Thyroid gland (tissue), 4 donors: ENCODE data around the gene SSTR5. TPM values are rescaled to one million over a fixed set of nuclear protein-coding genes. Genes with fewer than 3 reads are reported as not detected.

ENCODE experiments used
- DNase-seq, 2 donors: peaks; one replicate each; pipeline ENCODE4 v3.0.0-alpha.2; 2019
- H3K27ac ChIP-seq, 3 donors: fragments of 200-600 bp; sonication (generic); 1 replicate in 2 of 3; 2 replicates in 1 of 3; pipeline ENCODE4 v1.5.1; 2016 to 2019; ENCODE audit warnings: mild to moderate bottlenecking in 1 of 3, moderate library complexity in 1 of 3
- H3K27me3 ChIP-seq: fragments of 200-600 bp; sonication (generic); one replicate; pipeline ENCODE4 v1.5.1; 2019
- H3K36me3 ChIP-seq, 2 donors: fragments of 200-600 bp; sonication (generic); one replicate each; pipeline ENCODE4 v1.5.1; 2016 to 2019
- H3K4me1 ChIP-seq, 2 donors: fragments of 200-600 bp; sonication (generic); one replicate each; pipeline ENCODE4 v1.5.1; 2017 to 2019
- H3K4me3 ChIP-seq, 3 donors: fragments of 200-600 bp; sonication (generic); replicated peaks in 1 of 3; 1 replicate in 2 of 3; 2 replicates in 1 of 3; pipeline ENCODE4 v1.5.1; 2016; ENCODE audit warnings: mild to moderate bottlenecking in 1 of 3
- H3K9me3 ChIP-seq: fragments of 200-600 bp; sonication (generic); one replicate; pipeline ENCODE4 v1.5.1; 2017
- CTCF ChIP-seq, 6 experiments: fragments of 200-600 bp in 3 of 6; fragments of 450-650 bp in 3 of 6; sonication (generic) in 3 of 6; IDR thresholded peaks; one replicate each; pipeline ENCODE4 v1.5.1; 2016 to 2019; ENCODE audit warnings: antibody characterized with exemption in 6 of 6, mild to moderate bottlenecking in 2 of 6, inconsistent platforms in 1 of 6, moderate library complexity in 1 of 6
- POLR2A ChIP-seq, 2 donors: fragments of 450-650 bp; IDR thresholded peaks; one replicate each; pipeline ENCODE4 v1.6.1; 2017; ENCODE audit warnings: antibody characterized with exemption in 2 of 2, mild to moderate bottlenecking in 2 of 2, moderate library complexity in 1 of 2
- WGBS, 2 donors: methylation state at CpG; one replicate each; pipeline ENCODE4 v1.1.5; 2017; 5-methylcytosine and 5-hydroxymethylcytosine counted together
- intact Hi-C: fragments of 100-400 bp; cut with DNase I; formaldehyde crosslinking; loops from one replicate; pipeline ENCODE4 v1.15.1; 2023
- total RNA-seq, 4 donors: library from RNA; depleted of rRNA; stranded (reverse); fragments of >200 nt; gene quantifications; one replicate each; pipeline ENCODE4 v1.2.3, GENCODE V29; 2016

SSTR5 gene
- total RNA-seq, 4 donors from 2014 or later, result not detected

- no peaks in the 10 kb centered on the region for H3K27me3 ChIP-seq
- H3K4me3 ChIP-seq, result no peak overlapping the region
- TF ChIP-seq CTCF (IDR thresholded peaks at IDR 0.05) (no peak), POLR2A (IDR thresholded peaks at IDR 0.05) (no peak)
- no peaks in the 10 kb centered on the region for H3K36me3 ChIP-seq
- no peak for DNase-seq
- no peak overlapping the region for H3K27ac ChIP-seq
- H3K9me3 ChIP-seq, result no peaks in the 10 kb centered on the region
- intact Hi-C loops, result no loop called here
- H3K4me1 ChIP-seq, result no peaks in the 10 kb centered on the region
- WGBS, 2 donors, result 60% methylated on average over 1 to 7 of the region's 38 CpGs
Observed at GRCh38 chr16:1045310-1045992, 27.1 kb upstream of the SSTR5 start.

- Histone ChIP-seq H3K4me3 (no peak overlapping the region), H3K4me1 (no peaks in the 10 kb centered on the region), H3K27ac (no peak overlapping the region), H3K9me3 (no peaks in the 10 kb centered on the region), H3K36me3 (no peaks in the 10 kb centered on the region), H3K27me3 (no peaks in the 10 kb centered on the region)
- TF ChIP-seq POLR2A (IDR thresholded peaks at IDR 0.05) (no peak), CTCF (IDR thresholded peaks at IDR 0.05) (no peak)
- 79 to 90% methylated on average over 13 to 16 of the region's 49 CpGs for WGBS, 2 donors
- no peak for DNase-seq
- intact Hi-C loops, result no loop called here
Observed at GRCh38 chr16:1045993-1046911, 26.3 kb upstream of the SSTR5 start.

GRCh38 chr16:1047123-1047522, 25.4 kb upstream of the SSTR5 start:
- H3K36me3 ChIP-seq, result no peaks in the 10 kb centered on the region
- H3K4me3 ChIP-seq, result no peak overlapping the region
- no peak for TF ChIP-seq CTCF (IDR thresholded peaks at IDR 0.05)
- no peak for TF ChIP-seq POLR2A (IDR thresholded peaks at IDR 0.05)
- H3K27me3 ChIP-seq, result no peaks in the 10 kb centered on the region
- intact Hi-C loops, result no loop called here
- H3K9me3 ChIP-seq, result no peaks in the 10 kb centered on the region
- WGBS, 2 donors, result 94 to 96% methylated on average over 7 of the region's 9 CpGs
- H3K4me1 ChIP-seq, result no peaks in the 10 kb centered on the region
- no peak for DNase-seq
- no peak overlapping the region for H3K27ac ChIP-seq

- H3K4me3 ChIP-seq, result no peak overlapping the region
- no peaks in the 10 kb centered on the region for H3K4me1 ChIP-seq
- no peaks in the 10 kb centered on the region for H3K27me3 ChIP-seq
- intact Hi-C loops, result no loop called here
- no peak for DNase-seq
- H3K27ac ChIP-seq, result no peak overlapping the region
- H3K9me3 ChIP-seq, result no peaks in the 10 kb centered on the region
- TF ChIP-seq CTCF (IDR thresholded peaks at IDR 0.05), result no peak
- TF ChIP-seq POLR2A (IDR thresholded peaks at IDR 0.05), result no peak
- no peaks in the 10 kb centered on the region for H3K36me3 ChIP-seq
- 40 to 80% methylated on average over 1 to 2 of the region's 16 CpGs for WGBS, 2 donors
Observed at GRCh38 chr16:1047801-1048200, 24.7 kb upstream of the SSTR5 start.
